Choroid plexus epithelial cell (primary cell): ENCODE data around the gene CDX2.
"Not testable (repeated sequence)": the region's sequence is repeated elsewhere in the genome, so short reads cannot be mapped to it uniquely, and the experiment has no call there.

Source experiments
- DNase-seq: peaks from one replicate; pipeline ENCODE4 v3.0.0-alpha.2; 2010; ENCODE audit warnings: low read depth
- H3K4me3 ChIP-seq: 2 replicates; pipeline ENCODE4 v1.5.1; 2011; ENCODE audit warnings: low read depth, mild to moderate bottlenecking, control low read depth, low read length, moderate library complexity
- TF ChIP-seq, protein P1 (sequence below): conservative IDR thresholded peaks from 2 replicates; pipeline ENCODE4 v1.5.1; 2011; ENCODE audit warnings: low read depth, mild to moderate bottlenecking, control low read depth, inconsistent platforms, low read length, moderate library complexity

The CDX2 gene, protein sequence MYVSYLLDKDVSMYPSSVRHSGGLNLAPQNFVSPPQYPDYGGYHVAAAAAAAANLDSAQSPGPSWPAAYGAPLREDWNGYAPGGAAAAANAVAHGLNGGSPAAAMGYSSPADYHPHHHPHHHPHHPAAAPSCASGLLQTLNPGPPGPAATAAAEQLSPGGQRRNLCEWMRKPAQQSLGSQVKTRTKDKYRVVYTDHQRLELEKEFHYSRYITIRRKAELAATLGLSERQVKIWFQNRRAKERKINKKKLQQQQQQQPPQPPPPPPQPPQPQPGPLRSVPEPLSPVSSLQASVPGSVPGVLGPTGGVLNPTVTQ

DNA sequence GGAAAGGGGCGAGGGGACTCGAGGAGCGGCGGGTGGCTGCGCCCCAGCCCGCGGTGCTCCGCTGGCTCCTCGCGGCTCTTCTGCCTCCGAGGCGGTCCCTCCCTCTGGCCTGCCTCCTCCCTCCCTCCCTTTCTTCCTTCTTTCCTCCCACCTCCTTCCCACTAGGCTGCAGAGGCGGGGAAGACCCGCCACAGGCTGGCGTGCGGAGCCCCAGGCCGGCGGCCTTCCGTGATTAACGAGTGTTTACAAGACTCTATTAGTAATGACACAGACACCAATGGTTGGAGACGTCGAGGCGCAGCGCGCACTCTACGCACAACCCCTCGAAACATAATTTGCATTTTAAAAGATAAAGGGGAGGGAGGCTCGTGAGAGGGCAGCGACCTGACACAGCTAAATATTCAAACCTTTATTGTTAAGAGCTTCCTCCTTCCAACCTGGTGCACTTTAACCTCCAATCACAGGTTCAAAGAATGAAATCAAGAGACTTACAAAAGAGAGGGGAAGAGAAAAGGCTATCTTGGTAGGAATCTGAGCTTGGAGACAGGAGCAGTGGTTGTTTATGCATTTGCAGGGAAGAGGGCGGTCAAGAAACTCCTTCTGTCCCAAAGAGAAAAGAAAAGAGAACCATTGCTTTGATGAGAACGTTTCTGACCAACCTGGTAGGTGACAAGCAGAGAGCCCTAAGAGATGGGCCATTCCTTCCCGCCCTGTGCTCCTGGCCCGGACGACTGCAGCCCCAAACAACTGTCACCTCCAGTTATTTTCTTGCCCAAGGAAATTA, at the start of gene CDX2:
Gene CDX2 (minus strand): TSS at position 234 of the 784 bp plus-strand sequence. CDS start 309 bp downstream, outside the sequence.
- DNase-seq: no peak
- H3K4me3 ChIP-seq: no peak within 1 kb of the TSS
- TF ChIP-seq, protein P1, sequence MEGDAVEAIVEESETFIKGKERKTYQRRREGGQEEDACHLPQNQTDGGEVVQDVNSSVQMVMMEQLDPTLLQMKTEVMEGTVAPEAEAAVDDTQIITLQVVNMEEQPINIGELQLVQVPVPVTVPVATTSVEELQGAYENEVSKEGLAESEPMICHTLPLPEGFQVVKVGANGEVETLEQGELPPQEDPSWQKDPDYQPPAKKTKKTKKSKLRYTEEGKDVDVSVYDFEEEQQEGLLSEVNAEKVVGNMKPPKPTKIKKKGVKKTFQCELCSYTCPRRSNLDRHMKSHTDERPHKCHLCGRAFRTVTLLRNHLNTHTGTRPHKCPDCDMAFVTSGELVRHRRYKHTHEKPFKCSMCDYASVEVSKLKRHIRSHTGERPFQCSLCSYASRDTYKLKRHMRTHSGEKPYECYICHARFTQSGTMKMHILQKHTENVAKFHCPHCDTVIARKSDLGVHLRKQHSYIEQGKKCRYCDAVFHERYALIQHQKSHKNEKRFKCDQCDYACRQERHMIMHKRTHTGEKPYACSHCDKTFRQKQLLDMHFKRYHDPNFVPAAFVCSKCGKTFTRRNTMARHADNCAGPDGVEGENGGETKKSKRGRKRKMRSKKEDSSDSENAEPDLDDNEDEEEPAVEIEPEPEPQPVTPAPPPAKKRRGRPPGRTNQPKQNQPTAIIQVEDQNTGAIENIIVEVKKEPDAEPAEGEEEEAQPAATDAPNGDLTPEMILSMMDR: no peak

DNA sequence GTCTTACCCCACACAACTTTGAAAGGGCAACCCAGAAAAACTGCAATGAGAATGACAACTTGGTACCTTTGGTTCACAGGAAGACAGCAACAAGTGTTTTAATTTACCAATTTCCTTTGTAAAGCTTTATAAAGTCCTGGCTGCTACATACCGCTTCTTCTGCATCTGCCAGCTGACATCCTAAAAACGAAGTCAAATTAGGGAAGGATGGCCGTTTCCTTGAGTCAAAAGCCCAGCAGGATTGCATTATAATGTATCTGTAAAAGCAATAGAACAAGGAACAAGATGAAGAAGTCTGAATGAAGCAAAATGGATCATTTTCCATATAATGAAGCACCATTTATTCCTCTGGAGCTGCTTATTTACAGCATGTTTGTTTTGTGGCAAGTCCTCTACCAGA, 45.2 kb upstream of the CDX2 start:
- TF ChIP-seq, protein P1: no peak
- no peak overlapping the region for H3K4me3 ChIP-seq
- no peak for DNase-seq

DNA sequence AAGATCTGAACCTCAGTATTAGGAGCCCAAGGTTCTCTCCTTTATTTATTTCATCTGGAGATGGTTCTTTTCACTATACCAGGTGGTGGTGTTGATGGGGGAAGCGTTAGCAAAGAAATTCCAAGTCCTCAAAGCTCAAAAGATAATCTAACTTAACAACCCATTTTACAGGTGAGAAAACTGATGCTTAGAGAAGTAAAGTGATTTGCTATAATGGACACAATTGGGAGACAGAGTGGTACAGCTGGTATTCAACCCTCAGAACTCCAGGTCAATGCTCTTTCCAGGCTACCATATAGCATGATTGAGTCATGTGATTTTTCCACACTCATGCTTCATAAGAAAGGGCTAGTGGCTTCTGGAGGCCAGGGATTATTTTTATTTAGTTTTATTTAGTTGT, 44.4 kb upstream of the CDX2 start:
- DNase-seq: no peak
- TF ChIP-seq, protein P1: no peak
- H3K4me3 ChIP-seq: no peak overlapping the region

DNA sequence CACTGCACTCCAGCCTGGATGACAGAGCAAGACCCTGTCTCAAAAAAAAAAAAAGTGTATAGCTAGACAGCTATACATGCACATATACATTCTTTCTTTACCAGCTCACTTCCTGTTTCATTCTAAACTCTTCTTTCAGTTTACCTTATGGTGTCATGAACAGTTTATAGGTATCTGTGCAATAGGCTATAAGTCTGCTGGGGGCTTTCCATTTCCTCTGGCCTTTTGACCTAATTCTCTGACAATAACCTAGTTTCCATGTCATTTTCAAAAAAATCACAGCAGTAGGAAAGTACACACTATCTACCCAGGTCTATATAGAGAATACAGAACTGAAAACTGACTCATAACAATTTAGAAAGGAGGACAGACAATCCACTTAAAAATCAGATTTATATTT, 43.8 kb upstream of the CDX2 start:
- no peak for DNase-seq
- H3K4me3 ChIP-seq: no peak overlapping the region
- TF ChIP-seq, protein P1: no peak

DNA sequence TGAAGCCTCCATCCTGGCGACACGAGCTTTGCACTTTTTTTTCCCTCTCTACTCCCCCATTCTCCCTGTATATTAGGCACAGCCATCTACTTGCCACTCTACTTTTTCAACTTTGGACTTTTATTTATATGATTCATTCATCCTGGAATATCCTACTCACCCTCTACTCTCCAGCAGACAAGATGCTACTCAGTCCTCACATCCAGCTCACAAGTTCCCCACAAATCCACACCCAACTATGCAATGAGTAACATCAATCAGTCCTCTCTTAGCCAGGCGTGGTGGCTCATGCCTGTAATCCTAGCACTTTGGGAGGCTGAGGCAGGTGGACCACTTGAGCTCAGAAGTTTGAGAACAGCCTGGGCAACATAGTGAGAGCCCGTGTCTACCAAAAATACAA, 43.3 kb upstream of the CDX2 start:
- H3K4me3 ChIP-seq: no peak overlapping the region
- DNase-seq: no peak
- TF ChIP-seq, protein P1: no peak

DNA sequence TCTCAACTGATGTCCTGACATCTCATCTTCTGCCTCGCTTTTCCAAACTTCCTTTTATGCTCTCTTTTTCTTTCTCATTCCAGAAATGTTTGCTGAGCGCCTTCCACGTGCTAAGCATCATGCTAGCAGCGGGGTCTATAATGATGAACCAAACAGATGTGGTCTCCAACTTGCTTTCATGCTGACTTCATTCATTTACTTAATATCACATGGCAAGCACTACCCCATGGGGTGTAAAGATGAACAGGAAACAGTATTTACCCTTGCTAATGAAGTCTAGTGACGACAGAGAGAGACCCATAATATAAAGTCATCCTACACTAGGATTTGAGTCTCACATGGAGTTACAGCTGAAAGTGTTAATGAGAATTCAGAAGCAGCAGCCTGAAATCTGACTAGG, 40.9 kb upstream of the CDX2 start:
- DNase-seq: no peak
- TF ChIP-seq, protein P1: no peak
- H3K4me3 ChIP-seq: no peak overlapping the region

DNA sequence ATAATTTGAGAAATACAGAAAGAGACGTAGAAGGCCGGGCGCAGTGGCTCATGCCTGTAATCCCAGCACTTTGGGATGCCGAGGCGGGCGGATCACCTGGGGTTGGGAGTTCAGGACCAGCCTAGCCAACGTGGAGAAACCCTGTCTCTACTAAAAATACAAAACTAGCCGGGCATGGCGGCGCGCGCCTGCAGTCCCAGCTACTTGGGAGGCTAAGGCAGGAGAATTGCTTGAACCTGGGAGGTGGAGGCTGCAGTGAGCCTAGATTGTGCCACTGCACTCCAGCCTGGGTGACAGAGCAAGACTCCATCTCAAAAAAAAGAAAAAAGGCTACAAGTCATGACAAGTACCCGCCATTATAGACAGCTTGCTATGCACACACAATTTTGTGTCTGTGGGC, 35.9 kb upstream of the CDX2 start:
- H3K4me3 ChIP-seq, DNase-seq: not testable (repeated sequence)
